Activated T-helper 1 cell treated with anti-CD3 and anti-CD28 coated beads, Interleukin-2, amount 50 U/mL, for 16 hours (primary cell): ENCODE data around the gene CHD5.

Experiments used
- DNase-seq, 2 donors: peaks; one replicate each; pipeline ENCODE4 v3.0.0-alpha.2; 2020; ENCODE audit warnings: low read depth in 1 of 2, low spot score in 1 of 2

CHD5 gene

GRCh38 chr1:6117064-6117463 lies 63.1 kb downstream of the CHD5 start:
- DNase-seq, result no peak

DNA sequence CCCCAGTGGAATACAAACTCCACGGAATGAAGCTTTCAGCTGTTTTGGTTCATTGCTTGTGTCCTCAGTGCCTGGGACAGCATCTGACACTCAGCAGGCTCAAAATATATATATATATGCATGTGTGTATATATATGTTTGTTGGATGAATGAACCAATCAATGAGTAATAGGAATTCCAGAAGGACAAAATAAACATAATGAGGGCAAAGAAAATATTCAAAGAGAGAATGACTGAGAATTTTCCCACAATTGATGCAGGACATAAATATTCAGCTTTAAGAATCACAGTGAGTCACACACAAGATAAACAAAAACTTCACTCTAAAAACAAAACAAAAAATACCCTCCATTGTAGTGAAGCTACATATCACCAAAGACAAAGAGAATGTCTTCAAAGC lies 64.0 kb downstream of the CHD5 start:
- no peak for DNase-seq

GRCh38 chr1:6113745-6114144 lies 66.4 kb downstream of the CHD5 start:
- no peak for DNase-seq

DNA sequence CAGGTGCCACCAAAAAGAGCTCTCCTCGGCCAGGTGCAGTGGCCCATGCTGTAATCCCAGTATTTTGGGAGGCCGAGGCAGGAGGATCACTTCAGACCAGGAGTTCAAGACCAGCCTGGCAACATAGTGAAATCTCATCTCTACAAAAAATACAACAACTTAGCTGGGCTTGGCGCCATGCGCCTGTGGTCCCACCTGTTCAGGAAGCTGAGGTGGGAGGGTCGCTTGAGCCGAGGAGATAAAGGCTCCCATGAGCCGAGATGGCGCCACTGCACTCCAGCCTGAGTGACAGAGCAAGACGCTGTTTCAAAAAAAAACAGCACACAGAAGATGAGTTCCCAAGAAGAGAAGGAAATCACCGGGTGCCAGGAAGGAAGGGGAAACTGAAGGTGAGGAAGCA lies 67.0 kb downstream of the CHD5 start:
- no peak for DNase-seq

- DNase-seq, result no peak
Observed at GRCh38 chr1:6112690-6113005, 67.5 kb downstream of the CHD5 start.

- no peak for DNase-seq
Observed at GRCh38 chr1:6111991-6112689, 68.0 kb downstream of the CHD5 start.

- DNase-seq, result no peak
Observed at GRCh38 chr1:6111571-6111970, 68.5 kb downstream of the CHD5 start.

GRCh38 chr1:6110326-6110725 lies 69.8 kb downstream of the CHD5 start:
- DNase-seq, result no peak

DNA sequence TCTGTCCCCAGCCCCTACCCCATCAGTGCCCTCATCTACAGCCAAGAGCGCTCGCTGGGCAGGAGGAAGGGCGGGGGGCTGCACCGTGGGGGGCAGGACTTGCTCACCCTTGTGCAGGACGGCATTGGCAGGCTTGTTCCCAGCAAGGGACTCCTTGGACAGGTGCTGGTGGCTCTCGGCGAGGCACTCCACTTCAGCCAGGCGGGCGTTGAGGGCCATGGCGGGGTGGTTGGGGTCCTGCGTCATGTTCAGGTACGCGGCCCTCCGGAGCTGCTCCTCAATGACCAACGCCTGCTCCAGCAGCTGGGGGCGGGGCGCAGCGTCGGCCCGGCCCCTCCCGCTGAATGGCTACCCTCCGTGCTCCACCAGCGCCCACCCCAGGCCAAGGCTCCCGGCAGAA lies 70.4 kb downstream of the CHD5 start:
- no peak for DNase-seq

GRCh38 chr1:6108937-6109614 lies 71.0 kb downstream of the CHD5 start:
- no peak for DNase-seq

DNA sequence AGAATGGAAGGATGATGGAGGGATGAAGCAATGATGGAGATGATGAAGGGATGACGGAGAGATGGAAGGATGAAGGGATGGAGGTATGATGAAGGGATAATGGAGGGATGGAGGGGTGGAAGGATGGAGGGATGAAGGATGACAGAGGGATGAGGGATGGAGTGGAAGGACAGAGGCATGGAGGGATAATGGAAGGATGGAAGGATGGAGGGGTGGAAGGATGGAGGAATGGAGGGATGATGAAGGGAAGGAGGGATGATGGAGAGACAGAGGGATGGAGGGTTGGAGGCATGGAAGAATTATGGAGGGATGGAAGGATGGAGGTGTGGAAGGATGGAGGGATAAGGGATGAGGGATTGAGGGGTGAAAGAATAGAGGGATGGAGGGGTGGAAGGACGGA lies 71.6 kb downstream of the CHD5 start:
- no peak for DNase-seq

DNA sequence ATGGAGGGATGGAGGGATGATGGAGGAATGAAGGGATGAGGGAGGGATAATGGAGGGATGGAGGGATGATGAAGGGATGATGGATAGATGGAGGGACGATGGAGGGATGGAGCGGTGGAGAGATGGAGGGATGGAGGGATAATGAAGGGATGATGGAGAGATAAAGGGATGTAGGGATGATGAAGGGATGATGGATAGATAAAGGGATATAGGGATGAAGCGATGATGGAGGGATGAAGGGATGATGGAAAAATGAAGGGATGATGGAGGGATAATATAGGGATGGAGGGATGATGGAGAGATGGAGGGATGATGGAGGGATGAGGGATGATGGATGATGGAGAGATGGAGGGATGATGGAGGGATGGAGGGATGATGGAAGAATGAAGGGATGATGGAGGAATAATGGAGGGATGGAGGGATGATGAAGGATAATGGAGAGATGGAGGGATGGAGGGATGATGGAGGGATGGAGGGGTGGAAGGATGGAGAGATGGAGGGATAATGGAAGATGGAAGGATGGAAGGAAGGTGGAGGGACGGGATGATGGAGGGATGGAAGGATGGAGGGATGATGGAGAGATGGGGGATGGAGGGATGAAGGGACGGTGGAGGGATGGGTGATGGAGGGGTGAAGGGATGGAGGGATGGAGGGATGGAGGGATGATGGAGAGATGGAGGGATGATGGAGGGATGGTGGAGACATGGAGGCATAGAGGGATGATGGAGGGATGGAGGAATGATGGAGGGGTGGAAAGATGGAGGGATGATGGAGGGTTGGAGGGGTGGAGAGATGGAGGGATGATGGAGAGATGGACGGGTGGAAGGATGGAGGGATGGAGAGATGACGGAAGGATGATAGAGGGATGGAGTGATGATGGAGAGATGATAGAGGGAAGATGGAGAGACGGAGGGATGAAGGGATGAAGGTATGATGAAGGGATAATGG lies 72.4 kb downstream of the CHD5 start:
- DNase-seq, result no peak

GRCh38 chr1:6106977-6107376 lies 73.1 kb downstream of the CHD5 start:
- no peak for DNase-seq

DNA sequence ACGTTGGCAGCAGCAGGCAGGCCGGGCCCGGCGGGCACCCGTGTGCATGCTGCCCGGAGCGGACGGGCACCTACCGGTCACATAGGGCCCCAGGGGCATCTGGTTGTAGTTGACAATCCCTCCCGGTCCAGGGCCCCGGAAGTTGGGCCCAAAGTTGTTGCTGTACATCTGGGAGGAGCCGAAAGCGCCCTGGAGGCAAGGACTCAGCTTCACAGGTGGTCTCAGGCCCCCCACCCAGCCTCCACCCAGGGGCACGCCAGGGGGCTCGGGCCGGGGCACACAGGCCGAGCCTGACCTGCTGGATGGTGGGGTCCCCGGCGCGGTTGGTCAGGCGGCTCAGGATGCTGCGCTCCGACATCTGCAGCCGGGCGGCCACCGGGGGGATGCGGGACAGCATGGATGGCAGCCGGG lies 73.8 kb downstream of the CHD5 start:
- no peak for DNase-seq

DNA sequence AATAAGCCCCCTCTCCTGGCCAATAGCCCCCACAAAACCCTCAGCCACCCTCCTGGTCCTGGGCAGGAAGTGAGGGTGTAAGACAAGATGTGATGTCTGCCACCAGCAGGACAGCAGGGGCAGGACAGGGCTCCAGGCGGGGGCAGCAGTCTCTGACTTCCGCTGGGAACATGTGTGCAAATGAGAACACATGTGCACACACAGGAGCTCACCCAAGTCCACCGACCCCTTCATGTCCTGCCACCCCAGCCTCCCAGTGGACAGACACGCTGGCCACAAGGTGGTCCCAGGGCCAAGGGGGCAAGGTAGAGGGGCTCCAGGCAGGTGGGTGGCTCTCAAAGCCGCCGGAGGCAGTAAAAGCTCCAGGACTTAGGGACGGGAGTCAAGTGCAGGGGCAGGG lies 74.4 kb downstream of the CHD5 start:
- no peak for DNase-seq

DNA sequence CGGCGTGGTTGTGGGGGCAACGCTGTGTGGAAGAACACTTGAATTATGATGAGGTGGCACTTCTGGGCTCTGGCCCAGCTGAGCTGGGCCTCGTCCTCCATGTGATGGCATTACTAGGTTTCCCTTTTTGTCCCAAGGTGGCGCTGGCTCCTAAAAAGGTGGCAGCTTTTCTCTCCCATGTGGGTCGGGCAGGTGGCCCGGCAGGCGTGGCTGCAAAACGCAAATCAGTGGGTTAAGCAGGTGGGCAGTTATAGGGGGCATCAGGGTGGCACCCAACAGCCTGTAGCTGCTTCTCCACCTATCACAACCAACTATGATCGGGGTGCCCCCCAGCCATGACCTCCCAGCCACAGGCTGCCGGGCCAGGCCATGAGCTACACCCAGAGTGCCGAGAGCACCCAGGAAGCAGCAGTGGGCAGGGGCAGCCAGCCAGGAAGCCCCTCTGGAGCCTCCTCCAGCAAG lies 74.9 kb downstream of the CHD5 start:
- no peak for DNase-seq

DNA sequence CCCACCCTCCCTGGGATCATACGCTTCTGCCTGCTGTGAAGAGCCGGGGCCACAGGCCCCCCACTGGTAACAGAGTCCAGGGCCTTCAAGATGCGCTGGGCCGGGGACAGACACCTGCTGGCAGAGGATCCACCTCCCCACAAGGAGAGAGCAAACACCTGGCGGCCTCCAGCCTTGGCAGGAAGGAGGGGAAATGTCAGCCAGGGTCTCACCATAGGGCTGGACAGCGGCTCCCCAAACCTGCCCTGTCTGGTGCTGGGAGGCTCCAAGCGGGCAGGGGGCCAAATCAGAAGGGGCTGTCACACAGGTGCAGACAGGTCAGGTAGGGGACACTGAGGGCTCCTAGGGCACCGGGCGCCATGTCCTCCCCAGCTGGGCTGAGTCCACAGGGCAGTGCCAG lies 75.5 kb downstream of the CHD5 start:
- no peak for DNase-seq

DNA sequence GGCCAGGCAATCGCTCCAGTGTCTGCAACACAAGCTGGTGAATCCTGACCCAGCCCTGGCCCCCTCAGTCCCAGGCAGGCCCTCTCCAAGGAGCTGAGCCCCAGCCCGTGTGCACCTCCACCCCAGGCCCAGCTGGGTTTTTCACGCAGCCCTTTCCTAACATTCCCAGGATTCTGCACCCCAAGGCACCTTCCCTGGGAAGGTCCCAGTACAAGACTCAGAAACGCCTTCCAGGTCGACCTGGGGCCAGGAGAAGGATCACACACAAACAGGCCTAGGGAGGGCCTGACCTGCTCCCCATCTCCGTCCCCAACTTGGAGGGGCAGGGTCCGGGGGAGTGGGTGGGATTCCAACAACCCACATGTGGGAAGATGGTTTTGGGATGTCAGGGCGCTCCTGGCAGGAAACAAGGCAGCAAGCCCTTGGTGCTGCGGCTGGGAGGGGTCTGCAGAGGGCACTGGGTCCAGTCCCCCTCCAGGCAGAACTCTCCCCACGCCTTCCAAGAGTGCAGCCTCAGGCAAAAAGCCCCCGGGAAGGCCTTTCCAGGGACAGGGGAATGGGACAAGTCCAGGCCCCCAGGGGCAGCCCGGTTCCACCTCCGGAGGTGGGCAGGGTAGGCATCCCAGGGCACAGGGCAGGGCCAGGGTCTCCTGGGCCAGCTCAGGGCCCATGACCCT lies 76.1 kb downstream of the CHD5 start:
- no peak for DNase-seq

DNA sequence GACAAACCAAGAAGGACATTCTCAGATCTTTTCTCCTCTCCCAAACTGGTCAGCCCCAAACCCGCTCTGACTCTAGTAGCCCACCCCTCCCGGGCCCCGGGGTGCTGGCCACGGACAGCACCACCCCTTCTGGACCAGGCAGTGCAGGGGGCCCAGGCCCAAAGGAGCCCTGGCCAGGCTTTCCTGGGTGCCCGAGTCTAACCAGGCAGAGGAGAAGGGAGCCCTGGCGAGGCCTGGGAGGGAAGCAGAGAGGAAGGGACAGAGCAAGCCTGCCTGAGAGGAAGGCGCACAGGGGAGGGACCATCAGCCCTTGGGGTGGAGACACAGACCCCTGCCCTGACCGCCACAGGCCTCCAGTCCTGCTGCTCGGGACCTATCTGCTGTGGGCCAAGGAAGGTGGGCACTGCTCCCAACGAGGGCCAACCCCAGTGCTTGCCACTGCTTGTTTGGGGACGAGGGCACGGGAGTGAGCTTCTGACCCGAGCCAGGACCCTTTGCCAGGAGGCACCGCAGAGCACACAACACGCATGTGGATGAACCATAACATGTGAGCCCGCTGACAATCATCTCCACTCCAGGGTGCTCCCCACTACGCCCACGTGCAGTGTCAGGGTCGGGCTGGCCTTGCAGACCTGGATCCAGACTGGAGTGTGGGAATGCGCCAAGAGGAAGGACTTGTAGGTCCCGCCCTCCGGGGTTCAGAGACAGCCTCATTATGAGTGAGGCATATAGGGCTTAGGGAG lies 76.8 kb downstream of the CHD5 start:
- no peak for DNase-seq

DNA sequence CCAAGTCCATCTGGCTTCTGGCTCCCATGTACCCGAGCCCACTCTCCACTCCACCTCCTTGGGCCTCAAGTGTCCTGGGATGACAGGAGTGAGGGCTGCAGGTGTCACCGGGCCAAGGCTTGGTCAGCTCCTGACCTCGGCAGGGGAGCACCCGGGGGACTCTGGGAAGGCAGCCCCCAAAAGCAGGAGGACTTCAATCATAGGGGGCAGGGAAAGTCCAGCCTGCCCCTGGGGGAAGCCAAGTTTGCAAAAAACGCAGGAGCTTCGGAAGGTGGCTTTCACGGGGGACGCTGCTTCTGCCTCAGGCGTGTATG lies 77.6 kb downstream of the CHD5 start:
- no peak for DNase-seq
